GM21390 (cell line): ENCODE measurements around the gene SHC4.
A peak's percentile ranks its signal among the peaks of the same experiment; 100 is the strongest.

Experiments used
- ATAC-seq: cut with Tn5 transposase; IDR thresholded peaks from one replicate; pipeline ENCODE4 v1.9.1; 2021; ENCODE audit not compliant: unreplicated experiment

Gene SHC4

DNA sequence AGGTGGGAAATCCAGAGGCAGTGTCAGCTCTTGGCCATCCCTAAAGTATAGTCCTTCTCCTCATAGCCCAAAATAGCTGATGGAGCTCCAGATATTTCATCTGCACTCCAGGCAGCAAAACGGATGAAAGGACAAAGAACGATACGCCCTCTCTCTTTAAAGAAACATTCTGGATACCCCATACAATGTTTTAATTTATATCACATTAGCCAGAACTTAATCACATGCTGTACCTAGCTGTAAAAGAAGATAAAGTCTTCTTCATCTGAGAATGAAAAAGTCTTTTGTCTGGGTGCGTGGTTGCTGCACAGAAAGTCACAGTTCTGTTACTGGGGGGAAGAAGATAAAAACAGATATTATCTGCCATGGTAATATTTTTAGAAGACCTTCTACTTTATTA is 4.3 kb upstream of the SHC4 start:
- ATAC-seq = no peak

DNA sequence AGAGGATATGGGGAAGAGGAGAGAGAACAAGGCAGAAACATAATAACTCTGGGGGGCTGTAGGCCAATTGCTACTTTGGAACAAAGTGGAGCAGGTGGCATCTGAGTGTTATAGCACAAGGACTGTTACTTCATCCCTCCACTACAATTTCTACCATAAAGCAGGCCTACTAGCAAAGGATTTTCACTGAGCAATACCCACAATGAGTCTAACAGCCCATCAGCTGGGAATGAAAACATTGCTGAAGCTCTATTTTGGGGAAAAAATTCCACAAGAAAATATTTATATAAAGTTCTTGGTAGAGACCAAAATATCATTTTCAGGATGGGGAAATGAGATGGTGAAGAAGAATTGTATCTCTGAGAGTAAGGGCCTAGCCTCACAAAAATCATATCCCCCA is 3.6 kb upstream of the SHC4 start:
- ATAC-seq = no peak

DNA sequence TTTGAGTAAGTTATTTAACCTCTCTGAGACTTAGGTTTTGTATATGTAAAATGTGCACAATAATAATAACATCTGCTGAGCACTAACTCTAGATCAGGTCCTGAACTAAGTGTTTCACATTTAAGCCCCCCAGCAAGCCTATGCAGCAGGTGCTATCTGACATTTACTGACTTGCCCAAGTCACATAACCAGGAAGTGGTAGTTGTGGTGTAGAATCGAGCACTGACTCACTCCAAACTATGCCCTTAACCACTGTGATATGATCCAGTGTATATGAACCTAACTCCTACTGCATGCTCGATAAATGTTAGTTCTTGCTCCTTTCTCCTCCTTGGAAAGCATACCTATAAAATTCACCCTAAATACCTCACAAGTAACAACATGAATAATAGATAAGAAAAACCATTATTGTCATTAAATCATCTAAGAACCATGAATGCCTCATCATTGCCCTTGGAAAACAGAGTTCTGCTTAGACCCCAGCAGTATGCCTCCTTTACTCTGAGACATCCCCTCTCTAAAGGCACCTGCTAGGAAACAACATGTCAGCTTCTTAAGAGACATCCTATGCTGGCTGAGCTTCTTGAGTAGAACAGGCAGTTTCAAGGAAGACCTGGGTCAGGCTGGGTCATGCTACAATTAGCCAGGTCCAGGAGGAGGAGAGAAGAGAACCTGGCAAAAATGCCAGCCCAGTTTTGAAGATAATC is 3.0 kb upstream of the SHC4 start:
- ATAC-seq = peak; percentile 75

GRCh38 chr15:48965972-48966371 is 2.3 kb upstream of the SHC4 start:
- peak; percentile 59 for ATAC-seq

DNA sequence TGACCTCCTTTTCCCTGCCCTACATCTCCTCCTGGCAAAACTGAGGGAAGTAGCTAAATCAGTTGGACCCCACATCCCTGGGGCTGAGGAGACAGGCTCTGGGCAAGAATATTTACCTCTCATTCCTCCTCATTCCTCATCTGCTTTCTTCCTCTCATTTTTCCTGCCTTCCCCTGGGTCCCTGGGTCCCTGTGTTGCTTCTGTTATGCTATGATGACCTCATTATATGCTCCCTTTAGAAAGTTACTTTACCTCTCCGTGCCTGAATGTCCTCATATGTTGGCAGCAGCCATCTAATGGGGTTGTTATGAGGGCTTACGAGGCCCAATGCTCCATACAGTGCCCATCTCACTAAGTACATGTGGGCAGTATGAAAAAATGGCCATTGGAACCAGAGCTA is 1.2 kb upstream of the SHC4 start:
- ATAC-seq = no peak

GRCh38 chr15:48962662-48963523 is 826 bp downstream of the SHC4 start:
- no peak for ATAC-seq

- ATAC-seq = no peak
Measured at GRCh38 chr15:48955967-48956366, 7.8 kb downstream of the SHC4 start.

- ATAC-seq = no peak
Measured at GRCh38 chr15:48955370-48955769, 8.3 kb downstream of the SHC4 start.

DNA sequence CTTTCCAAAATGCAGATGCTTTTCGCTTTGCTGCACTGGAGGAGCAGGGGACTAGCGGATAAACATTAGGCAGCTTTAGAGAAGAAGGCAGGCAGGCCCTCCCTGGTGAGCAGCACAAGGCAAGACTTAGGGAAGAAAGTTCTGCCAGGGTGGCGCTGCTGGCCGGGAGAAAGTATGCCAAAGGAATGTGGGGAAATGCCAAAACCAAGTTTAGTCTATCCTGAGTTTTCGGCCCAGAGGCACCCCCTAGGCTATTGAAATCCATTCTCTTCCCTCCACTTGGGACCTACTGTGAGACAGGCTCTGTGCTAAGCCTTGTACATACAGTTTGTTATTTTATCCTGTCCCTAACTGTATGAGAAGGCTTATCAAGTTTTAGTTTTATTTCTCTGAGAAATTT is 9.2 kb downstream of the SHC4 start:
- no peak for ATAC-seq

DNA sequence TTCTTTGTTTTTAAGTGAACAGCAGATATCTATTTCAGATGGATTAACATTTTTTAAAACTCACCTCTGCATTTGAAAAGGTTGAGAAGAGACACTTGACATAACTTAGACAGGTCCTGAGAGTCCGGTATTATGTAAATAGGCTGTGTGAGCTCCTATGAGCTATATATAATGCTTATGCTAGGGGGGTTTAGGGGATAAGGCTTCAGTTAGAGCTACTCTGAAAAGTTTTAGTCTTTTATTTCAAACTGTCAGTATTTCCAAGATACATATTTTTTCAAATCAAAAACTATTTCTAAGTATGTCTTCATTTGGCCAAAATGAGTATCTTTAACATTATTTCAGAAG is 16.9 kb downstream of the SHC4 start:
- no peak for ATAC-seq

DNA sequence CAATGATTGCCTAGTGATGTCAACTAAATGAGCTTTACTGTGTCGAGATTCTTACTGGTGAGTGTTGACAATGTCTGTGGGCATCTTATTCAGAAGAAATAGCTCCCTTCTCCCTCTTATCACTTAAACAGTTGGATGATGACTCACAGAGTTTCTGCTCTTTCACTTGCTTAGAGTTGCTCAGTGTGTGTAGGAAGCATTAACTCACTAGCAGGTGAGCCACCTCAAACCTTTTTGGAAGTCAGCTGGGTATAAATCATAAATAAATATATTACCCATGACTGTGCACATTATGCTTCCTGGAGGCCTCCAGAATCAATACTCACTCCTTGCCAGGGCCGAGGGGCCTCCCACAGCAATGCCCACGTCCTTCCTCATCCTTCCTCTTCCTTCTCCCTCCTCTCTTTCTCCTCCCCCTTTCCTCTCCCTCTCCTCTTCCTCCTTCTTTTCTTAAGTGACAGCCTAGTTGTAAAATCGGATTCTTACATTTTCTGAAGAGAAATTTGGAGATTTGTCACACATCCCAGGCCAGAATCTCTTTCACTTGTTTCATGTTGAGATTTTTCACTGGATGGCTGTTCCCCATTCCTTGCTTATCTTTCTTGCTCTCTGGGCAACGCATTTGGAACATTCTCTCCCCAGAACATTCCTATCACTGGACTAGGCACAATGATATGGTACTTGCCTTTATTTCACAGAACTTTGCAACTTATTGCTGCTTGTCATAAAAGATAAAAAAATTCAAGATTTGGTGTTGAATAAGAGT is 17.5 kb downstream of the SHC4 start:
- ATAC-seq = no peak

DNA sequence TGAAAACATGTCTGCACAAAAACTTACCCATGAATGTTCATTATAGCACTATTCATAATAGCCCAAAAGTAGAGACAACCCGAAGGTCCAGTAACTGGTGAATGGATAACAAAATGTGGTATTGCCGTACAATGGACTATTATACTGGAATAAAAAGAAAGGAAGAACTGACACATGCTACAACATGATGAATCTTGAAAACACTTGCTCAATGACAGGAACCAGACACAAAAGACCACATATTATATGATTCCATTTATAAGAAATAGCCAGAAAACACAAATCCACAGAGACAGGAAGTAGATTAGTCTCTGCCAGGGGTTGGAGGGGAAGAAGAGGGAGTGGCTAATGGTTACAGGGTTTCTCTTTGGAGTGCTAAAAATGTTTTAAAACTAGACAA is 18.3 kb downstream of the SHC4 start:
- ATAC-seq = no peak

- ATAC-seq = no peak
Measured at GRCh38 chr15:48941904-48942303, 21.8 kb downstream of the SHC4 start.

DNA sequence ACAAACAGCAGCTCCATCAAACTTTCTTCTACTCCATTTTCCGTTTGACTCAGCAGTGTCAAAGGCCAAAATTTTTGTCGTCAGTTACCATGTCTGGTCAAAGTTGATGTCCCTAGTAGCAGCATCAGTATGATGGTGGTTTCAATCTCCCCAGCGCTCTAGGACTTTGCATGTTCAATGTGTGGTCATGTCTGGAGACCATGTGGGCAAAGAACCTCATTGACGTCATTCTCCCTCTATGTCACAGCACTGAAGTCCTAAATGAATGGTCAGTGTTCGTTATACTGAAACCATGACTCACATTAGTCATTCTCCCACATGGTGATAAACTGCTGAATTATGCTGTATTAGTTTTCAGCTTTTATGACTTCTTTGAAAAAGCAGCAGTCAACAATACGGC is 23.2 kb downstream of the SHC4 start:
- ATAC-seq = peak; percentile 74

- ATAC-seq = no peak
Measured at GRCh38 chr15:48939648-48940047, 24.1 kb downstream of the SHC4 start.

- no peak for ATAC-seq
Measured at GRCh38 chr15:48937886-48938285, 25.8 kb downstream of the SHC4 start.

- ATAC-seq = no peak
Measured at GRCh38 chr15:48936666-48937065, 27.1 kb downstream of the SHC4 start.

- no peak for ATAC-seq
Measured at GRCh38 chr15:48935236-48935635, 28.5 kb downstream of the SHC4 start.

DNA sequence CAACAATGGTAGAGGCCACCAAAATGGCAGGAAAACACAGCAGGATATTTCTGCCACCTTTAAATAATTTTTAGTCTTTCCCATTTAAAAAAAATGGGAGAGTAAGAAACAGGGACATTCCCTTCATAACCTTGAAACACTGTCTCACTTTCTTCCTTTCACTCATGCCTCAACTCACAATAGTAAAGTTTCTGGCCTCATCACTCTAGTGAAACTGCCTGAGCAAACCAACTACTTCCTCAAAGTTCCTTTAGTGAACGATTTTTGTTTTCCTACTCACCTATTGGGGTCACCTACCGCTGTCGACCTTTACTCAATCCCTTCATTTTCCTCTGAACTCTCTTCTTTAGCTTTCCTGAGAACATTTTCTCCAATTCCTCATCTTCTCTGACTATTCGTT is 33.0 kb downstream of the SHC4 start:
- ATAC-seq = no peak

DNA sequence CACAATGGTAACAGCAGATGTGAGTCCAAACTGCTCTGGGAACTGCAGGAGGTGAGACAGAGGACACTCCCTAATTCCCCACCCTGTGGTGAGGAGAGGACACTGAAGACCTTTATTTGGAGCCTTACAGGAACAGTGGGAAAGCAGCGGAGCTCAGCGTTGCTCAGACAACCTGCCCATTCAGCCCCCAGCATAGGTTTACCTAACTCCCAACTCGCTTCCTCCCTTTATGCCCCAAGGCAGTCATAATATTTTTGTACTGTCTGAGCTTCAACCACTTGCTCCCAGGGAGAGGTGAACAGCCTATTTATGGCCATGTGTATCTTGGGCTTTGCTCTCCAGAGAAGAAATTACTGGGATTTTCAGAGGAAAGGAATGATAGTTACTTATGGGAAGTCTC is 34.1 kb downstream of the SHC4 start:
- no peak for ATAC-seq

GRCh38 chr15:48928877-48929538 is 34.7 kb downstream of the SHC4 start:
- no peak for ATAC-seq
